Stimulated activated CD4-positive, alpha-beta T cell treated with anti-CD3 and anti-CD28 coated beads, Interleukin-15, amount 100 ng/mL, for 48 hours (primary cell): ENCODE measurements around the gene NDST3.
"Not testable (repeated sequence)": the region's sequence is repeated elsewhere in the genome, so short reads cannot be mapped to it uniquely, and the experiment has no call there.

Experiments
- DNase-seq, 2 donors: peaks; one replicate each; pipeline ENCODE4 v3.0.0-alpha.2; 2020; ENCODE audit warnings: low read depth in 2 of 2

NDST3 gene

GRCh38 chr4:118177126-118177525 lies 142.8 kb downstream of the NDST3 start:
- no peak for DNase-seq

GRCh38 chr4:118180776-118181175 lies 146.5 kb downstream of the NDST3 start:
- no peak for DNase-seq

GRCh38 chr4:118190903-118191302 lies 156.6 kb downstream of the NDST3 start:
- no peak for DNase-seq

GRCh38 chr4:118193421-118193820 lies 159.1 kb downstream of the NDST3 start:
- no peak for DNase-seq

GRCh38 chr4:118206627-118207026 lies 172.3 kb downstream of the NDST3 start:
- DNase-seq: no peak

GRCh38 chr4:118213101-118213500 lies 178.8 kb downstream of the NDST3 start:
- DNase-seq: no peak

- DNase-seq: no peak
These were observed 181.5 kb downstream of the NDST3 start for GRCh38 chr4:118215826-118216225.

GRCh38 chr4:118221227-118221800 lies 187.0 kb downstream of the NDST3 start:
- DNase-seq: no peak

- no peak for DNase-seq
These were observed 190.1 kb downstream of the NDST3 start for GRCh38 chr4:118224243-118224829.

GRCh38 chr4:118225511-118225910 lies 191.2 kb downstream of the NDST3 start:
- DNase-seq: no peak

- DNase-seq: no peak
These were observed 192.2 kb downstream of the NDST3 start for GRCh38 chr4:118226311-118227010.

GRCh38 chr4:118235566-118236120 lies 201.4 kb downstream of the NDST3 start:
- no peak for DNase-seq

- no peak for DNase-seq
These were observed 203.2 kb downstream of the NDST3 start for GRCh38 chr4:118237531-118237930.

- no peak for DNase-seq
These were observed 215.6 kb downstream of the NDST3 start for GRCh38 chr4:118249890-118250289.

- no peak for DNase-seq
These were observed 220.1 kb downstream of the NDST3 start for GRCh38 chr4:118254368-118254767.

- no peak for DNase-seq
These were observed 224.8 kb downstream of the NDST3 start for GRCh38 chr4:118259111-118259510.

GRCh38 chr4:118260309-118260708 lies 226.0 kb downstream of the NDST3 start:
- DNase-seq: no peak

GRCh38 chr4:118264096-118264495 lies 229.8 kb downstream of the NDST3 start:
- no peak for DNase-seq

- no peak for DNase-seq
These were observed 231.2 kb downstream of the NDST3 start for GRCh38 chr4:118265312-118266144.

GRCh38 chr4:118266145-118266496 lies 231.8 kb downstream of the NDST3 start:
- not testable (repeated sequence) for DNase-seq

GRCh38 chr4:118268780-118269179 lies 234.5 kb downstream of the NDST3 start:
- no peak for DNase-seq

GRCh38 chr4:118270492-118270891 lies 236.2 kb downstream of the NDST3 start:
- DNase-seq: no peak
